CD4-positive, CD25-positive, alpha-beta regulatory T cell (primary cell): ENCODE data around the gene ADAM12. TPM values are rescaled to one million over a fixed set of nuclear protein-coding genes. Genes with fewer than 3 reads are reported as not detected.

Experiments used
- ATAC-seq, 2 donors: fragments of 150-1000 bp; cut with Tn5 transposase; one replicate each; pipeline ENCODE4 v1.10.0; 2021; ENCODE audit warnings: low read depth in 2 of 2, moderate number of reproducible peaks in 2 of 2, moderate library complexity in 1 of 2
- DNase-seq, 3 donors: peaks; one replicate each; pipeline versions ENCODE4 v3.0.0 to v3.0.0-alpha.2; 2012 to 2022; ENCODE audit warnings: mixed read lengths in 1 of 3
- H3K27ac ChIP-seq: one replicate; pipeline ENCODE4 v1.7.0; 2013; ENCODE audit warnings: mild to moderate bottlenecking, low read length; ENCODE audit not compliant: insufficient read depth, poor library complexity, severe bottlenecking
- H3K27me3 ChIP-seq: one replicate; pipeline ENCODE4 v1.7.0; 2013; ENCODE audit warnings: low read length; ENCODE audit not compliant: control insufficient read depth, insufficient read depth
- H3K36me3 ChIP-seq: one replicate; pipeline ENCODE4 v1.7.0; 2013; ENCODE audit warnings: mild to moderate bottlenecking, low read length, moderate library complexity; ENCODE audit not compliant: control insufficient read depth, insufficient read depth
- H3K4me1 ChIP-seq: 2 replicates; pipeline ENCODE4 v1.7.0; 2013; ENCODE audit warnings: mild to moderate bottlenecking, low read length; ENCODE audit not compliant: insufficient read depth, control insufficient read depth, poor library complexity, severe bottlenecking
- H3K4me3 ChIP-seq: one replicate; pipeline ENCODE4 v1.7.0; 2013; ENCODE audit warnings: low read depth, mild to moderate bottlenecking, low read length, moderate library complexity
- H3K9me3 ChIP-seq, 2 experiments: 1 replicate in 1 of 2; 2 replicates in 1 of 2; pipeline ENCODE4 v1.7.0; 2013; ENCODE audit warnings: low read length in 2 of 2, mild to moderate bottlenecking in 1 of 2, moderate library complexity in 1 of 2; ENCODE audit not compliant: control insufficient read depth in 2 of 2
- H3K27ac Mint-ChIP-seq, 3 donors: one replicate each; pipeline ENCODE4 v1.8.0; 2020 to 2022; ENCODE audit warnings: mild to moderate bottlenecking in 3 of 3, mixed read lengths in 3 of 3, moderate library complexity in 2 of 3
- H3K27me3 Mint-ChIP-seq: one replicate; pipeline ENCODE4 v1.8.0; 2022; ENCODE audit warnings: mild to moderate bottlenecking, mixed read lengths
- H3K36me3 Mint-ChIP-seq: one replicate; pipeline ENCODE4 v1.8.0; 2020; ENCODE audit warnings: mixed read lengths
- H3K4me1 Mint-ChIP-seq, 4 donors: one replicate each; pipeline ENCODE4 v1.8.0; 2020 to 2022; ENCODE audit warnings: mixed read lengths in 4 of 4, mild to moderate bottlenecking in 1 of 4
- H3K4me3 Mint-ChIP-seq, 4 donors: one replicate each; pipeline ENCODE4 v1.8.0; 2020 to 2022; ENCODE audit warnings: mild to moderate bottlenecking in 4 of 4, mixed read lengths in 4 of 4, moderate library complexity in 3 of 4
- H3K9me3 Mint-ChIP-seq, 7 donors: one replicate each; pipeline ENCODE4 v1.8.0; 2020 to 2022; ENCODE audit warnings: mixed read lengths in 7 of 7, mild to moderate bottlenecking in 3 of 7, moderate library complexity in 2 of 7
- polyA plus RNA-seq, 4 donors: library from polyadenylated mRNA; unstranded; fragments of 300-500 nt; fragmentation: Illumina TruSeq; gene quantifications; one replicate each; pipeline ENCODE4 v1.2.3, GENCODE V29; 2021
- total RNA-seq: library from RNA; stranded (reverse); gene quantifications from one replicate; pipeline ENCODE4 v1.2.3, GENCODE V29; 2022

ADAM12 gene
- total and polyA plus RNA-seq, 5 donors from 2014 or later, result 1.3 to 3.8 (median 1.9) TPM

GRCh38 chr10:126342680-126343079, 45.6 kb downstream of the ADAM12 start:
- Histone ChIP-seq H3K27me3 (no peaks in the 10 kb centered on the region), H3K27ac (no peak overlapping the region), H3K4me3 (no peak overlapping the region), H3K36me3 (no peaks in the 10 kb centered on the region), H3K4me1 (no peaks in the 10 kb centered on the region), H3K9me3 (no peaks in the 10 kb centered on the region)
- peaks cover 5% of the 10 kb centered on the region for H3K27me3 Mint-ChIP-seq
- no peak overlapping the region for H3K4me3 Mint-ChIP-seq
- H3K9me3 Mint-ChIP-seq, result peaks cover 0 to 16% (median 1%) of the 10 kb centered on the region in 7 donors
- ATAC-seq, result no peak
- H3K4me1 Mint-ChIP-seq, result no peaks in the 10 kb centered on the region
- H3K36me3 Mint-ChIP-seq, result no peaks in the 10 kb centered on the region
- no peak overlapping the region for H3K27ac Mint-ChIP-seq
- DNase-seq, result no peak

GRCh38 chr10:126341491-126341890, 46.8 kb downstream of the ADAM12 start:
- H3K27ac Mint-ChIP-seq, result no peak overlapping the region
- H3K36me3 ChIP-seq, result no peaks in the 10 kb centered on the region
- no peak overlapping the region for H3K4me3 Mint-ChIP-seq
- ATAC-seq (no peak), DNase-seq (no peak)
- H3K9me3 ChIP-seq, result no peaks in the 10 kb centered on the region
- H3K27me3 Mint-ChIP-seq, result peaks cover 5% of the 10 kb centered on the region
- no peak overlapping the region for H3K4me3 ChIP-seq
- no peak overlapping the region for H3K27ac ChIP-seq
- H3K36me3 Mint-ChIP-seq, result no peaks in the 10 kb centered on the region
- H3K27me3 ChIP-seq, result no peaks in the 10 kb centered on the region
- H3K4me1 Mint-ChIP-seq, result no peaks in the 10 kb centered on the region
- peaks cover 0 to 16% (median 1%) of the 10 kb centered on the region in 7 donors for H3K9me3 Mint-ChIP-seq
- H3K4me1 ChIP-seq, result no peaks in the 10 kb centered on the region

- Mint-ChIP-seq H3K27ac (no peak overlapping the region), H3K4me3 (no peak overlapping the region), H3K9me3 (peaks cover 0 to 5% (median 2%) of the 10 kb centered on the region in 7 donors), H3K36me3 (no peaks in the 10 kb centered on the region), H3K27me3 (peaks cover 5% of the 10 kb centered on the region), H3K4me1 (no peaks in the 10 kb centered on the region)
- DNase-seq (no peak), ATAC-seq (no peak)
- Histone ChIP-seq H3K27ac (no peak overlapping the region), H3K4me3 (no peak overlapping the region), H3K9me3 (no peaks in the 10 kb centered on the region), H3K4me1 (no peaks in the 10 kb centered on the region), H3K27me3 (no peaks in the 10 kb centered on the region), H3K36me3 (no peaks in the 10 kb centered on the region)
Observed at GRCh38 chr10:126337251-126337810, 50.9 kb downstream of the ADAM12 start.

- Mint-ChIP-seq H3K4me3 (no peak overlapping the region), H3K9me3 (peaks cover 0 to 4% (median under 1%) of the 10 kb centered on the region in 7 donors), H3K27me3 (peaks cover 5% of the 10 kb centered on the region), H3K27ac (no peak overlapping the region), H3K4me1 (no peaks in the 10 kb centered on the region), H3K36me3 (no peaks in the 10 kb centered on the region)
- H3K36me3 ChIP-seq, result no peaks in the 10 kb centered on the region
- H3K4me1 ChIP-seq, result no peaks in the 10 kb centered on the region
- no peaks in the 10 kb centered on the region for H3K9me3 ChIP-seq
- DNase-seq, result no peak
- H3K27me3 ChIP-seq, result no peaks in the 10 kb centered on the region
- no peak for ATAC-seq
- H3K4me3 ChIP-seq, result no peak overlapping the region
- H3K27ac ChIP-seq, result no peak overlapping the region
Observed at GRCh38 chr10:126336801-126337200, 51.5 kb downstream of the ADAM12 start.

GRCh38 chr10:126334272-126334671, 54.0 kb downstream of the ADAM12 start:
- no peaks in the 10 kb centered on the region for H3K36me3 ChIP-seq
- H3K36me3 Mint-ChIP-seq, result no peaks in the 10 kb centered on the region
- no peaks in the 10 kb centered on the region for H3K27me3 Mint-ChIP-seq
- DNase-seq (no peak), ATAC-seq (no peak)
- peaks cover 0 to 5% (median 0%) of the 10 kb centered on the region in 7 donors for H3K9me3 Mint-ChIP-seq
- H3K27ac Mint-ChIP-seq, result no peak overlapping the region
- no peaks in the 10 kb centered on the region for H3K27me3 ChIP-seq
- no peak overlapping the region for H3K4me3 ChIP-seq
- no peak overlapping the region for H3K27ac ChIP-seq
- H3K4me1 Mint-ChIP-seq, result no peaks in the 10 kb centered on the region
- H3K9me3 ChIP-seq, result no peaks in the 10 kb centered on the region
- H3K4me3 Mint-ChIP-seq, result no peak overlapping the region
- no peaks in the 10 kb centered on the region for H3K4me1 ChIP-seq

GRCh38 chr10:126332576-126332975, 55.7 kb downstream of the ADAM12 start:
- Histone ChIP-seq H3K4me3 (no peak overlapping the region), H3K36me3 (no peaks in the 10 kb centered on the region), H3K27me3 (no peaks in the 10 kb centered on the region), H3K27ac (no peak overlapping the region), H3K9me3 (no peaks in the 10 kb centered on the region), H3K4me1 (no peaks in the 10 kb centered on the region)
- Mint-ChIP-seq H3K27me3 (no peaks in the 10 kb centered on the region), H3K4me1 (no peaks in the 10 kb centered on the region), H3K27ac (no peak overlapping the region), H3K36me3 (no peaks in the 10 kb centered on the region), H3K4me3 (no peak overlapping the region), H3K9me3 (peaks cover 0 to 5% (median 0%) of the 10 kb centered on the region in 7 donors)
- DNase-seq (no peak), ATAC-seq (no peak)

GRCh38 chr10:126331101-126331500, 57.2 kb downstream of the ADAM12 start:
- Histone ChIP-seq H3K27ac (no peak overlapping the region), H3K36me3 (no peaks in the 10 kb centered on the region), H3K27me3 (no peaks in the 10 kb centered on the region), H3K4me1 (no peaks in the 10 kb centered on the region), H3K4me3 (no peak overlapping the region), H3K9me3 (no peaks in the 10 kb centered on the region)
- Mint-ChIP-seq H3K4me1 (no peaks in the 10 kb centered on the region), H3K36me3 (no peaks in the 10 kb centered on the region), H3K27me3 (no peaks in the 10 kb centered on the region), H3K27ac (no peak overlapping the region), H3K9me3 (peaks cover 0 to 6% (median 0%) of the 10 kb centered on the region in 7 donors), H3K4me3 (no peak overlapping the region)
- no peak for DNase-seq
- ATAC-seq, result no peak

- Histone ChIP-seq H3K27ac (no peak overlapping the region), H3K4me3 (no peak overlapping the region), H3K27me3 (no peaks in the 10 kb centered on the region), H3K9me3 (no peaks in the 10 kb centered on the region), H3K36me3 (no peaks in the 10 kb centered on the region), H3K4me1 (no peaks in the 10 kb centered on the region)
- DNase-seq, result no peak
- Mint-ChIP-seq H3K27ac (no peak overlapping the region), H3K4me3 (no peak overlapping the region), H3K4me1 (no peaks in the 10 kb centered on the region), H3K27me3 (no peaks in the 10 kb centered on the region), H3K36me3 (no peaks in the 10 kb centered on the region), H3K9me3 (peaks cover 0 to 6% (median 0%) of the 10 kb centered on the region in 7 donors)
- ATAC-seq, result no peak
Observed at GRCh38 chr10:126324826-126325225, 63.5 kb downstream of the ADAM12 start.
